NCI-H128 (cell line): ENCODE data around the gene SLC8A3.
A peak's percentile ranks its signal among the peaks of the same experiment; 100 is the strongest.

ENCODE experiments used
- DNase-seq: peaks from one replicate; lab custom pipeline; 2025; ENCODE audit not compliant: unreplicated experiment; lab: John Stamatoyannopoulos, UW

The SLC8A3 gene

DNA sequence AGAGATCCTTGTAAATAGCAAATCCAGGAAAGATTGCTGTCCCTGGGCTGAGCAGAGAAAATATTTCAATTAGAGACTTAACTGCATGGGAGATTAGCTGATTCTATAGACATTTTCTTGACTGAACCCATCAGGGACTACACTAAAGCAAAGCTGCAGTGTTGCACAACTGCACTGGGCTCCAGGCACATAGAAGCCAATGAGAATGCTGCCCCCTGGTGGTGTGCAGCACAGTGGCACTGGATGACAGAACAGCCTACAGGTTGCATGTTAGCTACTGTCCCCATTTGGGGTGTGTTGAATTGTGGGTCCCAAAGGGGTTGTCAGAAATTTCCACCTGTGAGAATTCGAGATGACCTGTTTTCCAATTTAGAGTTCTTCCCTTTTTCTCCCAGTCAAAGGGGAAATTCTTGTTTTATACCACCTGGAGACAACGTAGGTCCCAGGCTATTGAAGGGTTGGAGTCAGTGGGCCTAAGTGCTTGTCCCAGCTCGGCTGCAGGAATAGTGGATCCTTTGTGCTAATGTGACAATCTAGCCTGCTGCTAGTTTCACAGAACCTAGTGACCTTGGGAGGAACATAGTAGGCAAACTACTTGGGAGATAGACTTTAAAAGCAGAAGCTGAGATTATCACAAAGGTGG is 114.7 kb downstream of the SLC8A3 start:
- no peak for DNase-seq

DNA sequence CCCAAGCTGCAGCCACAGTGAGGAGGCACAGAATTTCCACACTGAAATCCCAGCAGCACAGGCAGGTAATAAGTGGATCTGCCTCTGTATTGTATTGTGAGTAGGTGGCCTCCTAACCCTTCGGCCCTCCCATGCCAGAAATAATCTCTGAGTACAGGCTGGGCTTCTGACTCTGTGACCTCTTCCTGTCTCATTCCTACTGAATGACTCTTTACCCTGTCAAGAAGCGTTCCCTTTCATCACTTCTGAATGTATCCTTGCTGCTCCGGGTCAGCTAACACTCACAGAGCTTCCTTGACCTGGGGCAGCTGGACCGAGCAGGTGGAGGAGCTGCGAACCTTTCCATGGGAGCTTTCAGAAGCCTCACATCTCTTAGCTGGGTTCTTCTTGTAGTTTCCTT is 119.6 kb downstream of the SLC8A3 start:
- DNase-seq, result no peak

DNA sequence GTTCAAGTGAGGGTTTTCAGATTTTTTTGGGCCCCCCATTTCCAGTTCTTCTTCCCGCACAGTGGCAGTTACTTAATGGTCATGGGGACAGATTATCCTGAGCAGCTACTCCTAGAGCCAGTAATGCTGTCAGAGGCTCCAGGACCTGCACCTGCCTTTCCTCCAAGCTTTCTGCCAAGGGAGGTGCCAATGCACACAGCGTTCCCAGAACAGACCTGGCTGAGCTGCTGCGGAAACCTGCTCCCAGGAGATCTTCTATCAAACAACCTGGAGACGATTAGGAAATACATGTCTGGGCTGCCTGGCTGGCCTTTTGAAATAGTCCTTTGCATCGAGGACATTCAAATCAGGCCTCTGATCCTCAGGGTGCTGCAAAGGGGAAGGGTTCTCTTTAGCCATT is 120.9 kb downstream of the SLC8A3 start:
- DNase-seq, result no peak

DNA sequence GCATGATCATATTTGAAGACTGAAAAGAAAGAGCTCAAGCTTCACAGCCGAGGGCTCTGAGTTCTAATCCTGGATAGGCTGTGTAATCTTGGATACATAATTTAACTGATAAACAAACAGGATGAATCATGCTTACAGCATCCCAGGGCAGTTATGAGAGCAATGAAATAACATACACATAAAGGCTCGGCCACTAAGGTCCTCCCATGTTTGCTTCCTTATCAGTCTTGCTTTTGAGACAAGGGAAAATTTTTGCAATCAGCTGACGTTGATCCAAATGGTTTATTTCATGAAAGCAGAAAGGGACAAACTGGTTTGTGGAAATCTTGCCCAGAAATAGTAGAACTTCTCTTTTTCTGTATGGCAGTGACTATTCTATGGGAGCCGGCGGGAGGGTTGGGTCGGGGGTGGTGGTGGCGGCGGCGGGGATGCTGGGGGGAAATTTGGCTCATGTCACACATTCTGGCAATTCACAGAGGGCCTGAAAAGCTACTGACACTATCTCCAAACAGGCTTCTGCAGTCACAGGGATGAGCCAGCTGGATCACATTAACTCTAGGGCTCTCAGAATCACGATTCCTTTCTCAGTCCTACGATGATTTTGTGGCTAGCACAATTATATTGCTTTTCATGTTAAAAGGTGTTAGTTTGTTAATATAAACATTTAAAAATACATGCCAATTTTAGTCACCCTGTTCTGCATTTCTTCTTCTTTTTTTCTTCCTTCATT is 124.5 kb downstream of the SLC8A3 start:
- no peak for DNase-seq

DNA sequence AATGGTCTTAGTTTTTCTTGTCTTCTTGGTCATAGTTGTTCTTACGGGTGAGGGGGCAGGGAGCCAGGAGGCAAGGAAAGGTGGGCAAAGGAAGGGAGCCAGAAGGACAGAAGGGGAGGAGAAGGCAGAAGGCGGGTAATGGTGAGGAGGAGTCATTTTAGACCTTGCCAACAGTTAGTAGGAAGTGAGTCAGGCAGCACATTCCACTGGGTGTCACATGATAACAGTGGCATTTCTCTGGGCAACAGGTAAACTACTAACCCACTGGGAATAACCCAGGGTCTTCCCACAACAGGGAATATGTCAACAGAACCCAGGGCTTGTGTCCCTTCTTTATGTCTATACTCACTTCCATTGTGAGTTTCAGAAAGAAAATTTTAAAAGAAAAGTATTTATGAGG is 127.6 kb downstream of the SLC8A3 start:
- no peak for DNase-seq

DNA sequence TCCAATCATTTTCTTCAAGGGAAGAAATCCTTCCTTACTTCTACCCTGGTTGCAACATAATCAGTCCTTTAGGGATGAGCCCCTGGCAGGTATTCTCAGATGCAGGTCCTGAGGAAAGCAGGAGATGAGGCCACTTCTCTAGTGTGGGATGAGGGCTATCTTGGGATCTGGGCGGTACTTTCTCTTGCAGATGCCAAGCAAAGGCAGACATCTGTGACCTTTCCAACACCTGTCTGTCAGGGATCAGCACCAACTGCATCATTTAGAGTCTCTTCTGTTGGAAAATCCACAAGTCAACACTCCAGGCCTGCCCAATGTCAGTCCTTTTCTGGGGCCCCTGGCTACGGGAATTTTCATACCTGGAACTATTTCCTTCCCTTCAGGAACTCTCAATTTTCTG is 129.2 kb downstream of the SLC8A3 start:
- DNase-seq, result no peak

DNA sequence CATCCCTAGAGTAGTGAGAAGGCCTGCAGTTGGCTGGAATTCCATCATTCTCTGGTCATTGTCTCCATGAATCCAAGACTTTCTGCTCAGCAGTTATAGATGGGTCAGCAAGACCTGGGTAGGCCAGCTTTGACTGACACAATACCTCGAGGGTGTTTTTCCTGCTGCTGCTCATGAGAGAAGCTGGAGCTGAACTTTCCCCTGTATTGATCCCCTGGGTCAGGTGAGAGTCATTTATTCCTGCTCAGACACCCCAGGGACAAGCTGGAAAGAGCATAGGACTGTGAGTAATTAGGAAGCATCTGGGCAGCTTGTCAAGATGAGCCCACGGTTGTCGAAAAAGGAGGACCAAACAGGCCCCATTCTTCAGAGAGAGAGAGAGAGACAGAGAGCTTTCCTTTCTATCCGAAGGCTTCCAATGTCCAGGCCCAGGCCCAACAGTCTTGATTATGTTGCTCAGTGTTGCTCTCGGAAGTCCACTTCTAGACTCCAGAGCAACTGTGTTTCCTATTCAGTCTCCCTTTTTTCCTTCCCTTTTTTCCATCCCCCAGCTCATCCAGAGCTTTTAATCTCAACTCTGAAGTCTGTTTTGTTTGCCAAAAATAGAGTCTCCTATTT is 131.1 kb downstream of the SLC8A3 start:
- DNase-seq, result no peak

DNA sequence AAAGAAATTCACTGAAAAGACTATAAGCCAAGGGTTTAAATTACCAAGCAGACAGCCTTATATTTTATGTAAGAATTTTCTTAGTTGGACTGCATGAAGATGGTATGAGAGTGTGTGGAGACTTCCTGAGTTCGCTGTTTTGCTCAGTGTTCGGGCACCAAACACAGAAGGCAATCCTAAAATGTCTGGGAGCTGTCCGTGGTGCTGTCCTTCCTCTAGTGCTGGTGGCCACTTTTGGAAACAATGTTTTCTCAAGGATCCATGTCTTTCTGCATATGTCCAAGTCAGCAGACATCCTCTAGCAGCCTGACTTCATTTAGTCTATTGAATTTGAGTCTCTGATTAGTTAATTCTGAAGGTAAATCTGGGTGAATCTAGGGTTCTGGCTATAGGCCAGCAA is 135.8 kb downstream of the SLC8A3 start:
- DNase-seq, result no peak

DNA sequence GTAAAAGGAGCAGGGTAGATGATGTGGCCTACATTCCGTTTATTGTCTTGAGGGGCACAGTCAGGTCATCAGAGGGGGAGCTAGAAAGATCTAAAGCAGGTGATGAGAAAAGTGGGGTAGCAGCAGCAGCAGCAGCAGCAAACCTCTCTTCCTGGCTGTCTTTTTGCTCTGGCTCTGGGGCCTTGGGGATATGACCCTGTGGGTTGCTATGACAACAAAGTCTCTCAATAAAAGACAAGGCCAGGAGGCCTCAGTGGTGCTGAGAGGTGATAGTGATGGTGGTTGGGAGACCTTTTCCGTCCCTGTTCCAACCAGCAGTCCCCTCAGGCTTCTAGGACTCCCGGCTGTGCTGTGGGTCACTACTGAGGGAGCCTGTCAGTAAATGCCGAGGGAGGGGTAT is 138.6 kb downstream of the SLC8A3 start:
- DNase-seq, result no peak

DNA sequence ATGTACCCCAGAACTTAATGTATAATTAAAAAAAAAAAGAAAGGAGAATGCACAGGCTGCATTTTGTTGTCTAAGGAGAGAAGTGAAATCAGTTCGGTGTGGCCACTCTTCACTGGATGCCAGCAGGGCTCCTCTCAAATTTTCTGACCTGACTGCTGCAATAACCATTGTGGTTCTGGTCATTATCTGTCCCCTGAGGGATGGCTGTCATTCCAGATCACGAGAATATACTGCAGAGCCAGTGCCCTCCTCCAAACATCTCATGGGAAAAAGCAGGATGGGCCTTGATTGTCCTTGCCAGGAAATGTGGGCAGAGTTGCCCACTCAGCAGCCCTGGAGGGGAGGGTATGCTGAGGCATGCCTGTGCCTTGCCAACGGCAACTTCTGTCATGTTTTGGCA is 139.1 kb downstream of the SLC8A3 start:
- DNase-seq, result no peak

DNA sequence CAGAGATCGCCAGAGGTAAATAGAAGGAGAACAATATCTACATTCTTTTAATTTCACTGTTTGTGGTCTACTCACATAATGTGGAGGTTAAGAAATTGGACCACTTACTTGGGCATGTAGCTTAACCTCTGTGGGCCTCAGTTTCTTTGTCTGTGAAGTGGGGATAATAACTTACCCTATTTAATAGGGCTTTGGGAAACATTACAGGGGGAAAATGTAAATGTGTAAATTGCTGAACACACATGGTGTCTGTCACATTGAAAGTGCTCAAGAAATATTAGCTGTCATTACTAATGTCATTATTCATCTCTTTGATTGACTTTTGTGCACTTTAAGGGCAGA is 140.5 kb downstream of the SLC8A3 start:
- DNase-seq, result no peak

DNA sequence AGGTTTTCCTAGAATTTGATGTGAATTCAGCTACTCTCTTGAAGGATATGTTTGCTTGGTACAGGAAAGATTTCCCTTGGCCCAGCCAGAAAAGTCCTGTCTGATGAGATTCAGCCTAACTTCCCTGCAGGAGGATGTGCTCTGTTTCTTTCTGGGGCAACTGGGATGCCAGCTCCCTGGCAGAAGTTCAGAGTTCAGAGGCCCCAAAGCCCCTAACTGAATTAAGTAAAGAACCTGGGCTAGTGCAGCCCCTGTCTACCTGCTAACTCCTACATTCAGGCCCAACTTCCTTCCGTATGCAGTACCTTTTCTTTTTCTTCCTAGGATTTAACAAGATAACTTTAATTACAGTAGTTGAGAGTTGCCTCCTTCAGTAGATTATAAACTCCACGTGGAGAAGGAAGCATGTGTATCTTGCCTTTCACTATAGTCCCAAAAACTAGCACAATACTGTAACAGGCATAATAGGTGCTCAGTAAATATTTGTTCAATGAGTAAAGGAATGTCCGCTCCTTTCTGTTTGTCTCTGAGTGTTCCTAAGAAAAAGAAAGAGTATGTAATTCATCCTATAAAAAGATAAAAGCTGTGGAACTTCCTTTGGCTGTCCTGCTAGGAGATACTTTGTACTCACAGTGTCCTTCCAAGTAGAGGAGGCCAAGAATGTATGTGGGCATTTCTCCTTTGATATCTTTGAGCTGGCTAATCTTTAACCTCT is 141.0 kb downstream of the SLC8A3 start:
- no peak for DNase-seq

DNA sequence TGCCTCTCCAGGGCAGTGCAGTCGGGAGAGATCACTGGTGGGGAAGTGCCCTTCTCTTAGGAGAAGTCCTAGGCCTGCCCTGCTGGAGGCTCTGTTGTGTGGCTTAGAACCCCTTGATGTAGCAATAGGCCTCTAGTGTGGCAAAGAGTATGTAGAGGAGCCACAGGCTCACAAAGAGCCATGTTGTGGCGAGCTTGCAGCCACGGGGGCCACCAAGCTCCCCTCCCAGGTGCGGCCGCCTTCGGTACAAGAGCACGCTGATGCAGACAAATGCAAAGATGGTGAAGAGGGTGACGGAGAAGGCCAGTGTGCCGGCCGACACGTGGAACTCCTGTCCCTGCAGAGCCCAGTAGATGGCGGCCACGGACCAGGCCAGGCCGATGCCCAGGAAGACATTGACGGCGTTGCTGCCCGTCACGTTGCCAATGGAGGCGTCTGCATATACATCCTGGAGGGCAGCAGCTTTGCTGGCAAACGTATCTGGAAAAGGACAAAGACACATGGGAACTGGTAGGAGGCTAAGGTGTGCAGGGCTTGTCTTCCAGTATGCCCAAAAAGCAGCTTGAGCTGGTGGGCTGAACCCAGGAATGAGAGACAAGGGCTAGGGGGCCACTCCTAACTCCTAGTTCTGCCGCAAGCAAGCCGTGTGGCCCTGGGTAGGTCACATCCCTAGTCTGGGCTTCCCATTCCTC is 142.8 kb downstream of the SLC8A3 start:
- peak; percentile 49 for DNase-seq

DNA sequence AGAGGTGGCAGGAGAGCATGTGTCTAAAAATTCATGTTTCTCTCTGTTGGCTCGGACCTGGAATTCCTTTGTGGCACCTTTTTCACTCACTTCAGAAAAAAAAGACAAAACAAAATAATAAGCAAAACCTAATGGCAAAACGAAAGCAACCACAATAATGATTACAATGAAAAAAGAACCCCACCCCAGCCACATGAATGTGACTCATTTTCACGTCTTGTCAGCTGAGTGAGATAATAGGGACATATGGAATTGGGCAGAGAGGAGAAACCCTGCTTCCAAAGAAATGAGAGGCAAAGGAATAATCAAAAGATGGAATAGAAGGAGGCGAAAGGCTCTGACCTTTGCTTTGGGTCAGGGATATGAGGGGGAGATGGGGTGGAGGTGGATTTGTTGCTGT is 143.4 kb downstream of the SLC8A3 start:
- DNase-seq, result no peak

DNA sequence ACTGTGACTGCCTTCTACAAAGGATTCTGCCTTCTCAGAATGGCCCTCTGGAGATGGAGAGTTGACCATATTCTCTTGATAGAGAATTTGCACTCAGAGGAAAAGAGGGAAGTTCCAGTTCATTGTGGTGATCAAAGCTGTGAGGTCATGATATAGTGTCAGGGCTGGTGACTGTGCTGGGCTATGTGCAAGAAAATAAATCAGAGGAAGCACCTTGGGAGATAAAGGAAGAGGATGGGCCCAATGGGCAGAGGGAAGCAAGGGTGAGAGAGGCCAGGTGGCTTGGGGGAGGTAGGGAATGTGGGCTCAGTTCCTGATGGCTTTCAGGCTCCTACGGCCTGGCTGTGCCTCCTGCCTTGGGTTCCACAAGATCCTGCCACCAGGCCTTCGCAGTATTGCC is 145.8 kb downstream of the SLC8A3 start:
- no peak for DNase-seq

DNA sequence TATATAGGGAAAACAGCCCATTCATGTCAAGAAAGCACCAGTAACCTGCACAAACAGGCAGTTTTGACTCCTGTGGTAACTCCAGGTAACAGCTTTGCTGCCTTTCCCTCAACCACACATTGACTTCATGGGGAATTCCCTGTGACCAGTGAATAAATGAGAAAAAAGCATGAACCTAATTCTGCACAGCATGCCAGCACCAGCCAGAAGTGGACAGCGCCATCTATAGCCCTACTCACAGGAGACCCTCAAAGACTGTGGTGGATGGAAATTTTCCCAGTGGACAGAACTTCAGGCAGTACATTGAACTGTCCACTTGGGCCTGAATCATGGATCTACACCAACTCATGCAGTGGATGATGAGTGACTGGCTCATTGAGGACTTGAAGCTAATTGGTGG is 152.1 kb downstream of the SLC8A3 start:
- no peak for DNase-seq

DNA sequence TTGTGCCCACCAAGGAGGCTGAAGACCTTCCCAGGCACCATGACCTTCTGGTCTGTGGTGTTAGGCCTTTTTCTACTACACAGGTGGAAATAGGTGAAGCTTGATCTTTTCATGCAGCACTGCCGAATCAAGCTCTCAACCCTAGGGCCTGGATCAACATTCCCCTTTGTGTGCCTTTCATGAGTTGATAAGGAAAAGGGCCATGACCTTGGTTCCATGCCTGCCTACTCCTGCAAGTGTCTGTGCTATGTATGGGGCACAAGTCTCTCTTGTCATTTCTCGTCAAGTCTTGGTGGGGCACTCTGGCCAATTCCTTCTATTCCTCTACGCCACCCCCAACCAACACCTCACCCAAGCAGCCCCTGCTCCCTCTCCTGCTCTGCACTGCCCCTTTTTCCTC is 154.5 kb downstream of the SLC8A3 start:
- no peak for DNase-seq

DNA sequence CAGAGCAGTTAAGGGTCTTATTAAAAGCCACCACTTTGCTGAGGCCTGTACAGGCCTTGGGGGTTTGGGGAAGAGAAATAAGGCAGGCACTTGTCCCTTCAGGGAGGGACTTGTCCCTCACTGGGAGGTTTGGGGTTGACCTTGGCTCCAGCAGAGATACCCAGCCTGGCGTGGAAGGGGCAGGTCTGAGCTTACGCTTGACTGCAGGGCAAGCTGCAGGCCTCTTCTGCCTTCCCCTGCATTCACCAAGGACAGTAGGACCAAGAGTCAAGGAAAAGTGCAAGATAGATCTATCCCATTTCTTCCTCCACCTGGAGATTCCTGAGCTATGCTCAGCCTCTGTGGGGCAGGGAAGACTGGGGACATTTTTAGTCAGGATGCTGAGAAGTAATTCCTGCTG is 155.2 kb downstream of the SLC8A3 start:
- DNase-seq, result no peak

DNA sequence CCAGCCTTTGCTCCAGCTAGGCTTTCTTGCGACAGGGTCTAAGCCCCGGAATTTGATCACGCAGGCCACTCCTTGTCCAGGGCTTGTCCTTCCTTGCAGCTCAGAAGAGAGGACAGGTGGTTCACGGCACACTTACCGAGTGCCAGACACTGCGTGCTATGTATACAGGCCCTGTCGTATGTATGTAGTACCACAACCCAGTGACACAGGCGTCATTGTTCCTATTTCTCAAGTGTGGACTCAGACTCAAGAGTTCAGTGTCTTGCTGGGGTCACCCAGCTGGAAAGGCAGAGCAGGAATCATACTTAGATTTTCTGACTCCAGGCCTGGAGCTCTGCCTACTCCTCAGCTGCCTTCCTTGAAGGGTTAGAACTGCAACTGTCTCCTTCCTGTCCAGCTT is 155.6 kb downstream of the SLC8A3 start:
- no peak for DNase-seq

DNA sequence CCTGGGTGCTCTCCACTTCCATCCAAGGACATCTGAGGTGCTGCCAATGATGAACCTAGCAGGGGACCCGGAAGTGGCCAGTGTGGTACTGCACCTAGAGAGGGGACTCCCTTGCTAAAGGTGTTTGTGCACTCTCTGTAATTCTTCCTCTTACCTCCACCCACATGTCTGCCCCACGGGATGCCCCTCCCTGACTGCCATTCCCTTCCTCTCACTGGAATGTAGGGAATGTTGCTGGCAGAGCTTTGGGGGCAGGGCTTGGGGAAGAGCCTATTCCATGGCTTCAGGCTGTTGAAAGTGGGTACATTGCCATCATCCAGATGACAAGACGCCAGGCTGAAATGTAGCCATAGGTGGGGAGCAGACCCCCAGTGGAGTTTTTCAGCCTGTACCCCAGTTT is 156.3 kb downstream of the SLC8A3 start:
- no peak for DNase-seq

DNA sequence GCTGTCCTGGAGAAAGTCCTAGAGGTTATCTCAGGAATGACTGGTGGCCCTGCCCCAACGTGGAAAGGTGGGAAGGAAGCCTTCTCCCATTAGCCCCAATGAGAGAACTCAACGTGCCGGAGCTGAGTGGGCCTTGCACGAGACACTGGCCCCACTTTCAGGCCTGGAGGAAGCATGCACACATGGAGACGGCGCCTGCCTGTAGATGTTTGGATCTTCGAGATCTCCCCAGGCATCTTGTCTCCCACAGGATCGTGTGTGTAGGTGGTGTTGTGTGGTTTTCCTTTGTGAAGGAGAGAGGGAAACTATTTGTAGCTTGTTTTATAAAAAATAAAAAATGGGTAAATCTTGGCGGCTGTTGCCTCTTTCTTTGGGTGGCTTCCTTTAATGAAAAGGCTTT is 156.7 kb downstream of the SLC8A3 start:
- no peak for DNase-seq
